NCI-H82 treated with DMSO at 0.1 percent for 48 hours (cell line): ENCODE data around the gene MPC1.

Experiments used
- DNase-seq: peaks from one replicate; lab custom pipeline; 2025; ENCODE audit not compliant: unreplicated experiment; lab: John Stamatoyannopoulos, UW

Gene MPC1

GRCh38 chr6:166318649-166319600, 63.8 kb downstream of the MPC1 start:
- DNase-seq = no peak

- DNase-seq = no peak
Measured at GRCh38 chr6:166318227-166318626, 64.5 kb downstream of the MPC1 start.

GRCh38 chr6:166317261-166318212, 65.2 kb downstream of the MPC1 start:
- no peak for DNase-seq

GRCh38 chr6:166315436-166315835, 67.3 kb downstream of the MPC1 start:
- DNase-seq = no peak
